ENCODE data around the gene MS4A2. TPM values are rescaled to one million over a fixed set of nuclear protein-coding genes. Genes with fewer than 3 reads are reported as not detected.

Gene MS4A2
- total and polyA plus RNA-seq, 11 donors: 0.01 to 0.57 (median 0.18) TPM; not detected in 1

- intact Hi-C loops (cut with DNase I): no loop called here
- no peaks in the 10 kb centered on the region for H3K4me1 ChIP-seq
- no peaks in the 10 kb centered on the region for H3K9me3 ChIP-seq
- H3K4me3 ChIP-seq: no peak overlapping the region
- no peaks in the 10 kb centered on the region for H3K27me3 ChIP-seq
- no peak for ATAC-seq
- H3K27ac ChIP-seq: no peak overlapping the region
- TF ChIP-seq, protein P1, sequence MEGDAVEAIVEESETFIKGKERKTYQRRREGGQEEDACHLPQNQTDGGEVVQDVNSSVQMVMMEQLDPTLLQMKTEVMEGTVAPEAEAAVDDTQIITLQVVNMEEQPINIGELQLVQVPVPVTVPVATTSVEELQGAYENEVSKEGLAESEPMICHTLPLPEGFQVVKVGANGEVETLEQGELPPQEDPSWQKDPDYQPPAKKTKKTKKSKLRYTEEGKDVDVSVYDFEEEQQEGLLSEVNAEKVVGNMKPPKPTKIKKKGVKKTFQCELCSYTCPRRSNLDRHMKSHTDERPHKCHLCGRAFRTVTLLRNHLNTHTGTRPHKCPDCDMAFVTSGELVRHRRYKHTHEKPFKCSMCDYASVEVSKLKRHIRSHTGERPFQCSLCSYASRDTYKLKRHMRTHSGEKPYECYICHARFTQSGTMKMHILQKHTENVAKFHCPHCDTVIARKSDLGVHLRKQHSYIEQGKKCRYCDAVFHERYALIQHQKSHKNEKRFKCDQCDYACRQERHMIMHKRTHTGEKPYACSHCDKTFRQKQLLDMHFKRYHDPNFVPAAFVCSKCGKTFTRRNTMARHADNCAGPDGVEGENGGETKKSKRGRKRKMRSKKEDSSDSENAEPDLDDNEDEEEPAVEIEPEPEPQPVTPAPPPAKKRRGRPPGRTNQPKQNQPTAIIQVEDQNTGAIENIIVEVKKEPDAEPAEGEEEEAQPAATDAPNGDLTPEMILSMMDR (IDR thresholded peaks at IDR 0.05): no peak
- no peak for TF ChIP-seq POLR2A (IDR thresholded peaks at IDR 0.05)
- H3K36me3 ChIP-seq: no peaks in the 10 kb centered on the region
- 61 to 82% (median 69%) methylated on average over 2 of the region's 2 CpGs for WGBS, 4 donors
- DNase-seq: no peak
These were observed 32.8 kb downstream of the MS4A2 start for GRCh38 chr11:60121264-60121663.

DNA sequence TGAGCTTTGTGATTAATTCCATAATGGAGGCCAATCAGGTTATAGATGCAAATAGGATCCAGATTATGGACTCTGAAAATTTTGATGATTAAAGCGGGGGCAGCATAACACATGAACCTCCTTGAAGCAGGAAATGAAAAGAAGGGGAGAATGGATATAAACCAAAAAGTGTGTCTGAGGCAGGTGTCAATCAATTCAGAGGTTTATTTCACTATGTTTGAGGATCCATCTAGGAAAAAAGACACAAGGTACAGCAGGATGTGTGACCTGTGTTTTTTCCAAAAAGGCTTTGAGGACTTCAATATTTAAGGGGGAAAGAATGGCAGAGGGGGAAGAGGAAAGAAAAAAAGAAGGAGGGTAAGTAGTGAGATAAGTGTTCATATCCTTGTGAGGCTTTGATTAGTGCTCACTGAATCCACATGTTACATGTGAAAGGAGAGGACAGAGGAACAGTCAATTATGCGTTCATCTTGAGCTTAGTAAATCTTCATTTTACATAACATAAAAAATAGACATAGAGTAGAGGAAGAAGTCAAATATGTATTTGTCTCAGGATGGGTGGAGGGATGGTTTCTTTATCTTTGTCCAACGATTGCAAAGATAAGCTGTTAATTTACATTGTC, 34.1 kb downstream of the MS4A2 start:
- H3K4me3 ChIP-seq: no peak overlapping the region
- H3K27me3 ChIP-seq: no peaks in the 10 kb centered on the region
- no peaks in the 10 kb centered on the region for H3K4me1 ChIP-seq
- ATAC-seq: no peak
- H3K27ac ChIP-seq: no peak overlapping the region
- intact Hi-C loops (cut with DNase I): no loop called here
- H3K36me3 ChIP-seq: no peaks in the 10 kb centered on the region
- no peaks in the 10 kb centered on the region for H3K9me3 ChIP-seq
- no peak for TF ChIP-seq POLR2A (IDR thresholded peaks at IDR 0.05)
- TF ChIP-seq, protein P1 (IDR thresholded peaks at IDR 0.05): no peak
- DNase-seq: no peak
- 70 to 76% (median 73%) methylated on average over 3 of the region's 3 CpGs for WGBS, 4 donors

DNA sequence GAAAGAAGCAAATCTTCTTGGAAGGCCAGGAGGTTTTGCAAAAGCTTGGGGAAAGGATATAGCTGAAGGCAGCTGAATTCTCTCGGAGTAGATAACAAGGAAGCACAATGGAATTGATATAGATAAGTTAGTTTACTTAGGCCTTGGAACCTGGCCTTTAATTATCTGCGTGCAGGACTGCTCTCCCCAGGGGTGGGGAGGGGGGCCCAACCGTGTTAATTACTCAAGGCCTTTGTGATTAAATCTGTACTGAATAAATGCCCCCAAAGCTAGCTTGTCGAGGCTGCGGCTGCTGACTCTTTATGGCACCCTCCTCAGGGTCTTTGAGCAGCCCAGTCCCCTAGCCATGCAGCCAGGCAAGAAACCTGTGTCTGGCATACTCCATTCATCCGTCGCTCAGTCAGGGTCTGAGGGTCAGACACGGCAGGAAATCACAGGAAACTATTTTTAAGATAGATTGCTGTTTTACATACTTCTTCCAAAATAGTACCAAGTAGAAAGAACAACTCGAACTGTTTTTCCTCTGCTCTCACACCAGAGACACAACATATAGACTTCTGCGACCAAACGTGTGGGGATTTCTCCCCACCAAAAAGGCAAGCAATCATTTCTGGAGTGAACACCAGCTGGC, 36.5 kb downstream of the MS4A2 start:
- intact Hi-C loops (cut with DNase I): no loop called here
- Histone ChIP-seq H3K27ac (no peak overlapping the region), H3K36me3 (no peaks in the 10 kb centered on the region), H3K9me3 (no peaks in the 10 kb centered on the region), H3K4me1 (no peaks in the 10 kb centered on the region), H3K27me3 (no peaks in the 10 kb centered on the region), H3K4me3 (no peak overlapping the region)
- DNase-seq: no peak
- no peak for TF ChIP-seq POLR2A (IDR thresholded peaks at IDR 0.05)
- TF ChIP-seq, protein P1 (IDR thresholded peaks at IDR 0.05): no peak
- WGBS, 4 donors: 50 to 53% (median 51%) methylated on average over 11 of the region's 11 CpGs
- ATAC-seq: no peak

DNA sequence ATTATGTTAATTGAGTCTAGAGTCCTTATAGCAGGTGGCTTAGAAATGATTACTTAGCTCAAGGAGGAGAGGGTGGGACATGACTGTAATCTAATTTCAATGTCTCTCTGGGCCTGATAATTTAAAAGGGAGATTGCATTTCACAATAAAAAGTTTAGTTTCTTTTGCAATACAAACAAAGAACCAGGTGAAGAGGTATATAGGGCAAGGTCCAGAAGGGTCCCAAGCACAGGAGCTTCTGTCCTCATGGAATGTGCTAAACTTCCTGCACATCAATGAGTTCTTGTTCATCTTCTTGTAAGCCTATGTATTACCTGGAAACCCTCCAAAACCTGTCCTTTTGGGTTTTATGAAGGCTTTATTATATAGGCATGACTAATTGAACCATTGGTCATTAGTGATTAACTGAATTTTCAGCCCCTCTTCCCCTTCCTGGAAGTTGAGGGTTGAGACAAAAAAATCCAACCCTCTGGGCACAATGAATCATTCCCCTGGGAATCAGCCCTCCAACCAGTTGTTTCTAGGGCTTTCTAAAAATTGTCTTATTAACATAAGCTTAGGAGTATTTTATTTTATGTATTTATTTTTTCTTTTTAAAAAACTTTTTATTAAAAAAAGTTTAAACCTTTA, 37.6 kb downstream of the MS4A2 start:
- no peaks in the 10 kb centered on the region for H3K9me3 ChIP-seq
- H3K27me3 ChIP-seq: no peaks in the 10 kb centered on the region
- no peak overlapping the region for H3K27ac ChIP-seq
- TF ChIP-seq, protein P1 (IDR thresholded peaks at IDR 0.05): no peak
- no peak for TF ChIP-seq POLR2A (IDR thresholded peaks at IDR 0.05)
- no peaks in the 10 kb centered on the region for H3K4me1 ChIP-seq
- intact Hi-C loops (cut with DNase I): no loop called here
- ATAC-seq: no peak
- H3K4me3 ChIP-seq: no peak overlapping the region
- DNase-seq: no peak
- no peaks in the 10 kb centered on the region for H3K36me3 ChIP-seq
